SU-DHL-6 (cell line): ENCODE measurements around the gene UNC5C.

ENCODE experiments used
- CTCF ChIP-seq: fragments of 200-600 bp; sonication (generic); IDR thresholded peaks from one replicate; pipeline ENCODE4 v1.5.1; 2017; ENCODE audit warnings: antibody characterized with exemption, mild to moderate bottlenecking, low read length, moderate library complexity; ENCODE audit not compliant: insufficient read depth, poor library complexity, severe bottlenecking
- EZH2phosphoT487 ChIP-seq: fragments of 200-600 bp; sonication (generic), shearing (Covaris generic); conservative IDR thresholded peaks from 2 replicates; pipeline ENCODE4 v1.6.1; 2018; ENCODE audit warnings: mild to moderate bottlenecking, antibody characterized with exemption, low read length, moderate library complexity, mixed read lengths

GRCh38 chr4:95465010-95465409 lies 83.8 kb downstream of the UNC5C start:
- no peak for TF ChIP-seq CTCF
- no peak for TF ChIP-seq EZH2phosphoT487
